NAMALWA (cell line): ENCODE measurements around the gene PHLDB3.
"Not testable (repeated sequence)": the region's sequence is repeated elsewhere in the genome, so short reads cannot be mapped to it uniquely, and the experiment has no call there.

Source experiments
- DNase-seq: peaks from one replicate; pipeline ENCODE4 v3.0.0-alpha.2; 2015; ENCODE audit warnings: low spot score

PHLDB3 gene

GRCh38 chr19:43504426-43505185 is at the start of gene PHLDB3:
Gene PHLDB3 (minus strand): TSS chr19:43504746. CDS start chr19:43504118, 628 bp downstream.
- DNase-seq: no peak

GRCh38 chr19:43553656-43554055 is 49.1 kb upstream of the PHLDB3 start:
- no peak for DNase-seq

- no peak for DNase-seq
Measured at GRCh38 chr19:43552616-43553015, 48.1 kb upstream of the PHLDB3 start.

- DNase-seq: no peak
Measured at GRCh38 chr19:43552198-43552450, 47.6 kb upstream of the PHLDB3 start.

- no peak for DNase-seq
Measured at GRCh38 chr19:43551399-43552197, 47.1 kb upstream of the PHLDB3 start.

- DNase-seq: no peak
Measured at GRCh38 chr19:43548706-43549105, 44.2 kb upstream of the PHLDB3 start.

GRCh38 chr19:43547926-43548325 is 43.4 kb upstream of the PHLDB3 start:
- not testable (repeated sequence) for DNase-seq

GRCh38 chr19:43546581-43546980 is 42.0 kb upstream of the PHLDB3 start:
- DNase-seq: no peak

- no peak for DNase-seq
Measured at GRCh38 chr19:43545981-43546380, 41.4 kb upstream of the PHLDB3 start.

- no peak for DNase-seq
Measured at GRCh38 chr19:43545276-43545675, 40.7 kb upstream of the PHLDB3 start.

GRCh38 chr19:43544077-43544476 is 39.5 kb upstream of the PHLDB3 start:
- no peak for DNase-seq

GRCh38 chr19:43541920-43542650 is 37.5 kb upstream of the PHLDB3 start:
- DNase-seq: no peak

- DNase-seq: no peak
Measured at GRCh38 chr19:43540381-43540780, 35.8 kb upstream of the PHLDB3 start.

- DNase-seq: no peak
Measured at GRCh38 chr19:43538922-43539321, 34.4 kb upstream of the PHLDB3 start.

- DNase-seq: peak; percentile 59
Measured at GRCh38 chr19:43534816-43535761, 30.5 kb upstream of the PHLDB3 start.

GRCh38 chr19:43534305-43534815 is 29.8 kb upstream of the PHLDB3 start:
- DNase-seq: no peak

- DNase-seq: peak; percentile 100
Measured at GRCh38 chr19:43533546-43534304, 29.2 kb upstream of the PHLDB3 start.

GRCh38 chr19:43532962-43533545 is 28.5 kb upstream of the PHLDB3 start, which contains the start of gene ZNF575:
Gene ZNF575 (plus strand): TSS chr19:43533188. CDS start chr19:43534423, 1,235 bp downstream.
- peak; percentile 93 for DNase-seq

GRCh38 chr19:43532571-43532961 is 28.0 kb upstream of the PHLDB3 start:
- no peak for DNase-seq
